ENCODE data around the gene LRIT3. TPM values are rescaled to one million over a fixed set of nuclear protein-coding genes. Genes with fewer than 3 reads are reported as not detected.

Gene LRIT3
- under 1 TPM; 0.15 to 0.20 TPM for total RNA-seq

GRCh38 chr4:109847896-109848442, at the start of gene LRIT3:
LRIT3 (plus strand) TSS chr4:109848107; CDS start chr4:109848202, 95 bp downstream.
- Mint-ChIP-seq H3K9me3 (no peaks in the 10 kb centered on the region), H3K4me3 (no peak within 1 kb of the TSS), H3K36me3 (ENCODE audit: low read depth) (no peaks in the 10 kb centered on the region), H3K27me3 (no peaks in the 10 kb centered on the region), H3K4me1 (no peaks in the 10 kb centered on the region), H3K27ac (no peak within 1 kb of the TSS)
- ChIA-PET POLR2A (no interaction called here), CTCF (no interaction called here)
- no peak for DNase-seq

- H3K9me3 Mint-ChIP-seq = peaks cover 12% of the 10 kb centered on the region
- H3K4me3 Mint-ChIP-seq = no peak overlapping the region
- POLR2A ChIA-PET = interaction anchor here (0.5 kb wide), 1 partner anchor 72 kb away, joined by 20 read pairs; no protein-coding TSS in a partner anchor
- CTCF ChIA-PET = interaction anchor here (1.1 kb wide), 1 partner anchor 17 kb away, joined by 3 read pairs; the partner anchor contains the start of gene GAR1
- no peaks in the 10 kb centered on the region for H3K36me3 Mint-ChIP-seq (ENCODE audit: low read depth)
- H3K27me3 Mint-ChIP-seq = peaks cover 15% of the 10 kb centered on the region
- H3K27ac Mint-ChIP-seq = no peak overlapping the region
- DNase-seq = no peak
- no peaks in the 10 kb centered on the region for H3K4me1 Mint-ChIP-seq
These were observed 49.0 kb upstream of the LRIT3 start for GRCh38 chr4:109798866-109799265.

- Mint-ChIP-seq H3K36me3 (ENCODE audit: low read depth) (no peaks in the 10 kb centered on the region), H3K4me1 (no peaks in the 10 kb centered on the region), H3K9me3 (peaks cover 2% of the 10 kb centered on the region), H3K4me3 (no peak overlapping the region), H3K27ac (no peak overlapping the region), H3K27me3 (peaks cover 12% of the 10 kb centered on the region)
- no peak for DNase-seq
- ChIA-PET POLR2A (no interaction called here), CTCF (interaction anchor here (0.7 kb wide), 1 partner anchor 230 kb away, joined by 6 read pairs; no protein-coding TSS in a partner anchor)
These were observed 46.7 kb upstream of the LRIT3 start for GRCh38 chr4:109801099-109801789.

GRCh38 chr4:109801895-109802319, 46.0 kb upstream of the LRIT3 start, which contains the start of gene CFI:
CFI (minus strand) TSS chr4:109801999; CDS start chr4:109801971, 28 bp downstream.
- POLR2A ChIA-PET = no interaction called here
- peaks cover 2% of the 10 kb centered on the region for H3K9me3 Mint-ChIP-seq
- CTCF ChIA-PET = interaction anchor here (0.7 kb wide), 1 partner anchor 231 kb away, joined by 6 read pairs; no protein-coding TSS in a partner anchor
- H3K36me3 Mint-ChIP-seq (ENCODE audit: low read depth) = no peaks in the 10 kb centered on the region
- DNase-seq = no peak
- H3K27ac Mint-ChIP-seq = no peak within 1 kb of the TSS
- peaks cover 8% of the 10 kb centered on the region for H3K27me3 Mint-ChIP-seq
- H3K4me3 Mint-ChIP-seq = no peak within 1 kb of the TSS
- H3K4me1 Mint-ChIP-seq = no peaks in the 10 kb centered on the region

- no peaks in the 10 kb centered on the region for H3K9me3 Mint-ChIP-seq
- H3K36me3 Mint-ChIP-seq (ENCODE audit: low read depth) = no peaks in the 10 kb centered on the region
- no peak overlapping the region for H3K4me3 Mint-ChIP-seq
- DNase-seq = no peak
- no peaks in the 10 kb centered on the region for H3K4me1 Mint-ChIP-seq
- POLR2A ChIA-PET = no interaction called here
- H3K27me3 Mint-ChIP-seq = peaks cover 6% of the 10 kb centered on the region
- H3K27ac Mint-ChIP-seq = no peak overlapping the region
- CTCF ChIA-PET = interaction anchor here (0.7 kb wide), 1 partner anchor 372 kb away, joined by 3 read pairs; no protein-coding TSS in a partner anchor
These were observed 43.9 kb upstream of the LRIT3 start for GRCh38 chr4:109803924-109804571.

GRCh38 chr4:109809655-109810054, 38.3 kb upstream of the LRIT3 start:
- ChIA-PET POLR2A (no interaction called here), CTCF (interaction anchor here (0.6 kb wide), 1 partner anchor 1350 kb away, joined by 3 read pairs; no protein-coding TSS in a partner anchor)
- no peak overlapping the region for H3K27ac Mint-ChIP-seq
- peaks cover 13% of the 10 kb centered on the region for H3K4me1 Mint-ChIP-seq
- H3K36me3 Mint-ChIP-seq (ENCODE audit: low read depth) = peaks cover 6% of the 10 kb centered on the region
- H3K4me3 Mint-ChIP-seq = no peak overlapping the region
- peaks cover 4% of the 10 kb centered on the region for H3K27me3 Mint-ChIP-seq
- no peak for DNase-seq
- no peaks in the 10 kb centered on the region for H3K9me3 Mint-ChIP-seq

GRCh38 chr4:109810552-109811387, 37.1 kb upstream of the LRIT3 start:
- H3K27ac Mint-ChIP-seq = no peak overlapping the region
- peaks cover 6% of the 10 kb centered on the region for H3K36me3 Mint-ChIP-seq (ENCODE audit: low read depth)
- no peaks in the 10 kb centered on the region for H3K9me3 Mint-ChIP-seq
- no peak for DNase-seq
- ChIA-PET CTCF (no interaction called here), POLR2A (no interaction called here)
- H3K4me1 Mint-ChIP-seq = peaks cover 18% of the 10 kb centered on the region
- no peak overlapping the region for H3K4me3 Mint-ChIP-seq
- H3K27me3 Mint-ChIP-seq = peaks cover 4% of the 10 kb centered on the region

- H3K27me3 Mint-ChIP-seq = peaks cover 4% of the 10 kb centered on the region
- H3K4me3 Mint-ChIP-seq = no peak overlapping the region
- no peaks in the 10 kb centered on the region for H3K9me3 Mint-ChIP-seq
- peaks cover 28% of the 10 kb centered on the region for H3K4me1 Mint-ChIP-seq
- DNase-seq = no peak
- H3K27ac Mint-ChIP-seq = no peak overlapping the region
- ChIA-PET POLR2A (no interaction called here), CTCF (no interaction called here)
- H3K36me3 Mint-ChIP-seq (ENCODE audit: low read depth) = peaks cover 12% of the 10 kb centered on the region
These were observed 36.2 kb upstream of the LRIT3 start for GRCh38 chr4:109811707-109812106.

GRCh38 chr4:109815151-109816081, 32.5 kb upstream of the LRIT3 start, which contains the start of gene GAR1:
GAR1 (plus strand) TSS chr4:109815762; CDS start chr4:109816165, 403 bp downstream.
- Mint-ChIP-seq H3K4me3 (peak within 1 kb of the TSS; percentile 97), H3K27ac (peak within 1 kb of the TSS; percentile 98), H3K9me3 (no peaks in the 10 kb centered on the region), H3K36me3 (ENCODE audit: low read depth) (peaks cover 44% of the 10 kb centered on the region), H3K4me1 (peaks cover 62% of the 10 kb centered on the region), H3K27me3 (no peaks in the 10 kb centered on the region)
- DNase-seq = peak; percentile 95
- POLR2A ChIA-PET = interaction anchor here (0.5 kb wide), 1 partner anchor 213 kb away, joined by 3 read pairs; no protein-coding TSS in a partner anchor
- CTCF ChIA-PET = interaction anchor here (0.6 to 1.3 kb wide), 2 partner anchors 16 to 455 kb away, joined by 3 to 4 read pairs; no protein-coding TSS in a partner anchor

- ChIA-PET CTCF (interaction anchor here (1.3 kb wide), 1 partner anchor 17 kb away, joined by 3 read pairs; no protein-coding TSS in a partner anchor), POLR2A (interaction anchor here (0.6 kb wide), 1 partner anchor 1168 kb away, joined by 3 read pairs; no protein-coding TSS in a partner anchor)
- Mint-ChIP-seq H3K9me3 (no peaks in the 10 kb centered on the region), H3K4me1 (peaks cover 68% of the 10 kb centered on the region), H3K27ac (peak overlapping the region; percentile 98), H3K27me3 (no peaks in the 10 kb centered on the region), H3K4me3 (peak overlapping the region; percentile 97), H3K36me3 (ENCODE audit: low read depth) (peaks cover 49% of the 10 kb centered on the region)
- peak; percentile 62 for DNase-seq
These were observed 31.8 kb upstream of the LRIT3 start for GRCh38 chr4:109816082-109816442.

- POLR2A ChIA-PET = interaction anchor here (0.6 kb wide), 1 partner anchor 1169 kb away, joined by 3 read pairs; no protein-coding TSS in a partner anchor
- CTCF ChIA-PET = interaction anchor here (1.1 to 1.2 kb wide), 4 partner anchors 116 to 389 kb away, joined by 3 to 4 read pairs (median 3); no protein-coding TSS in a partner anchor
- Mint-ChIP-seq H3K4me1 (peaks cover 64% of the 10 kb centered on the region), H3K4me3 (peak overlapping the region; percentile 97), H3K27ac (peak overlapping the region; percentile 98), H3K9me3 (no peaks in the 10 kb centered on the region), H3K36me3 (ENCODE audit: low read depth) (peaks cover 57% of the 10 kb centered on the region), H3K27me3 (no peaks in the 10 kb centered on the region)
- DNase-seq = no peak
These were observed 31.0 kb upstream of the LRIT3 start for GRCh38 chr4:109816894-109817293.
